D721Med (cell line): ENCODE results near the gene SH2D3C.

Experiments
- DNase-seq: peaks from one replicate; pipeline ENCODE4 v3.0.0; 2011; ENCODE audit warnings: low spot score; ENCODE audit not compliant: insufficient read length
- FAIRE-seq: peaks from 2 replicates; lab custom pipeline; 2011; peaks lifted over from hg19 to GRCh38; lab: Jason Lieb, UNC
- TF ChIP-seq, protein P1 (sequence below): IDR thresholded peaks from 2 replicates; pipeline ENCODE4 v1.5.1; 2012; ENCODE audit warnings: mild to moderate bottlenecking, control low read depth; ENCODE audit not compliant: insufficient read depth; ENCODE audit errors: missing control alignments

Gene SH2D3C

DNA sequence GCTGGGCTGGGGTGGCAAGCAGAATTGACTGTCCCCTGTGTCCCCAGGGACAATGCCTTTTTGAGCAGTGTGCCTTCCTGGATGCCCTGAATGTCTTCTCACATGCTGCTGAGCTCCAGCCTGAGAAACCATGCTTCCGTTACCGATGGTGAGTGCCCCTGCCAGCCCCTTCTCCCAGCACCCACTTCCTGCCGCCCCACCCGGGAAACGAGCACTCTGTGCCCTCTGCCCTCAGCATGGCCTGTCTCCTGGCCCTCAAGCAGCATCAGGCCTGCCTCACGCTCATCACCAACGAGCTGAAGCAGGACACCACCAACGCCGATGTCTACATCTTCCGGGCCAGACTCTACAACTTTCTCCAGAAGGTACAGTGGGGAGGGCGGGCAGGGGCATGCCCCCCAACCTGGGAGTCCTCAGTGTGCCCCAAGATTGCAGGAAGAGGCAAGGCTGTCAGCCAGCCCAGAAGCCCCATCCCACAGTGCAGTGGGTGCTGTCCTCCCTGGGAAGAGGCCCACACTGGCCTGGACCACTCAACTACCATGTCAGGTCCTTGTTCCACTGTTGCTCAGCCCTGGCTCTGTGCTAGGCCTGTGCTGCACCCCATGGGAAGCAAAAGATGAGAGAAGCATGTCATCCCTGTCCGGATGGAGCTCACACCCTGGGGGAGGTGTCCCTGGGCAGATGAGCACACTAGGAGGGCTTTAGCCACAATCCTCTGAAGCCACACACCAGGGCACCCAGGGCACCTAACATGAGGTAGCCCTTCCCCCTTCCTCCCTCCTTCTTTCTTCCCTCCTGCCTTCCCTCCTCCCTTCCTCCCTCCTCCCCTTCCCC is 58.2 kb downstream of the SH2D3C start:
- FAIRE-seq (no peak), DNase-seq (no peak)
- TF ChIP-seq, protein P1, sequence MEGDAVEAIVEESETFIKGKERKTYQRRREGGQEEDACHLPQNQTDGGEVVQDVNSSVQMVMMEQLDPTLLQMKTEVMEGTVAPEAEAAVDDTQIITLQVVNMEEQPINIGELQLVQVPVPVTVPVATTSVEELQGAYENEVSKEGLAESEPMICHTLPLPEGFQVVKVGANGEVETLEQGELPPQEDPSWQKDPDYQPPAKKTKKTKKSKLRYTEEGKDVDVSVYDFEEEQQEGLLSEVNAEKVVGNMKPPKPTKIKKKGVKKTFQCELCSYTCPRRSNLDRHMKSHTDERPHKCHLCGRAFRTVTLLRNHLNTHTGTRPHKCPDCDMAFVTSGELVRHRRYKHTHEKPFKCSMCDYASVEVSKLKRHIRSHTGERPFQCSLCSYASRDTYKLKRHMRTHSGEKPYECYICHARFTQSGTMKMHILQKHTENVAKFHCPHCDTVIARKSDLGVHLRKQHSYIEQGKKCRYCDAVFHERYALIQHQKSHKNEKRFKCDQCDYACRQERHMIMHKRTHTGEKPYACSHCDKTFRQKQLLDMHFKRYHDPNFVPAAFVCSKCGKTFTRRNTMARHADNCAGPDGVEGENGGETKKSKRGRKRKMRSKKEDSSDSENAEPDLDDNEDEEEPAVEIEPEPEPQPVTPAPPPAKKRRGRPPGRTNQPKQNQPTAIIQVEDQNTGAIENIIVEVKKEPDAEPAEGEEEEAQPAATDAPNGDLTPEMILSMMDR: no peak

DNA sequence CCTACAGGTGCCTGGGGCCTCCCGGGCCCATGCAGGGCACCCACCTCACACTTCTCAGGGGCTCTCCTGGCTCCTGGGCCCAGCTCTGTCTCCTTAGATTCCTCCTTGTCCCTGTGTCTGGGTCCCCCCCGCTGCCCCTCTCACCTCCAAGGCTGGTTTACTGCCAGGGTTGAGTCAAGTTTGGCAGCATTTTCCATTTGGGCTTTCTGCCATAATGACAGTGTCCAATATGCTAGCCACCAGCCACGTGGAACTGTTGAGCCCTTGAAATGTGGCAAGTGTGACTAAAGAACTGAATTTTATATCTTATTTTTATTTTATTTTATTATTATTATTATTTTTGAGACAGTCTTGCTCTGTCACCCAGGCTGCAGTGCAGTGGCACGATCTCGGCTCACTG is 60.7 kb downstream of the SH2D3C start:
- DNase-seq: no peak
- no peak for FAIRE-seq
- TF ChIP-seq, protein P1: no peak

DNA sequence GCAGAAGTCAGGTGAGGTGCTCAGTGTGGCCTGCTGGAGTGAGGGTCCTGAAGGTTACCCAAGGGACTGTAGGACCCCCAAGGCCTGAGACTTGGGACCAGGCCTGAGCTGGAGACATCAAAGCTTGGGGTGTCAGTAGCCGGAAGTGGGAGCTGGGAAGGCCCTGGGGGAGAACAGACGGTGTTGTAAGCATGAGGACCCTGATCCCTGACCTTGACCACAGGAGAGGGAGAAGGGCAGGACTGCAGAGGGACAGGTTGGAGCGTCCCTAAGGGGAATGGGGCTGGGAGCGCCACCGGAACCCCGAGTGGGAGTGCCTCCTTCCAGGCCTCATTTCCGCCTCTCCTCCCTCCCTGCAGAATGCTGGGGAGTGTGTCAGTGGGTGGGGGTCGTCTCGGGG is 62.1 kb downstream of the SH2D3C start:
- TF ChIP-seq, protein P1: no peak
- no peak for DNase-seq
- no peak for FAIRE-seq

DNA sequence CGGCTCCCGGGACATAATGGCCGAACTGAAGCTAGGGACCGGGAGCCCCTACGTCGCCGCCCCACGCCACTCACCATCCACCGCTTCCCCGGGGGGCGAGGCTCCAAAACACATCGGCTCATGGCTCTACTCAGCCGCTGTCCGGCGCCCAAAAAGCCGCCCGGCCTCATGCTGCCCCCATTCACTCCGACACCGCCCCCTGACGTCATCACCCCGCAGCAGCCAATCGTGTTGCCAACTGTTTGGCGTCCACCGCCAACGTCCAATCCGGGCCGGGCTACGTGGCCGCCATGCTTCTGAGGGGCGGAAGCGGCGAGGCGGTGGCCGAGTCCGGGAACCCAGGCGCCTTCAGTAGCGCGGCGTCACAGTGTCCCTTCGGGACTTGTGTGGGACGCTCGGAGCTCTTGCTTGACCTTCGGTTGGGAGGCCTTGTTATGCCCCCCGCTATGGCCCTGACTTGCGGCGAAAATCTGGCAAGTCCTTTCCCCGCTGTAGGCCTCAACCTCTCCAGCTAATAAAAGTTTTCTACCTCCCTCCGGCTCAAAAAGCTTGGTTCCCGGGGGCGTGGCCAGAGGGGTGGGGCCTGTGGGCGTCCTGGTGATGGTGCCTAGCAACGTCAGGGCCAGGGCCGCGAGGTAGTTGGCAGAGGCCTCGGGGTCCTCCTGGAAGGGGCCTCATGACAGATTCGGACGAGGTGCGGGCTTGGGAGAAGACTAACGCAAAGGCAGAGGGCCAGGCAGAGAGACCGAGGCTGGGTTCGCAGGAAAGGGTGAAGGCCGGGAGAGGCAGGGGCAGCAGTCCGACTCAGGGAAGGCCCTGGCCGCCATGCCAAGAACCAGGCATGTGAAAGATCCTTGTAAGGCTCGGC is 62.8 kb downstream of the SH2D3C start, which contains the start of the genes PTRH1 and TTC16:
TSS of gene PTRH1 (minus strand) at position 194 of the 868 bp plus-strand sequence. CDS start at position 170, 24 bp downstream.
TSS of gene TTC16 (plus strand) at position 610 of the 868 bp plus-strand sequence. CDS start at position 677, 67 bp downstream.
- TF ChIP-seq, protein P1: no peak
- FAIRE-seq: no peak

DNA sequence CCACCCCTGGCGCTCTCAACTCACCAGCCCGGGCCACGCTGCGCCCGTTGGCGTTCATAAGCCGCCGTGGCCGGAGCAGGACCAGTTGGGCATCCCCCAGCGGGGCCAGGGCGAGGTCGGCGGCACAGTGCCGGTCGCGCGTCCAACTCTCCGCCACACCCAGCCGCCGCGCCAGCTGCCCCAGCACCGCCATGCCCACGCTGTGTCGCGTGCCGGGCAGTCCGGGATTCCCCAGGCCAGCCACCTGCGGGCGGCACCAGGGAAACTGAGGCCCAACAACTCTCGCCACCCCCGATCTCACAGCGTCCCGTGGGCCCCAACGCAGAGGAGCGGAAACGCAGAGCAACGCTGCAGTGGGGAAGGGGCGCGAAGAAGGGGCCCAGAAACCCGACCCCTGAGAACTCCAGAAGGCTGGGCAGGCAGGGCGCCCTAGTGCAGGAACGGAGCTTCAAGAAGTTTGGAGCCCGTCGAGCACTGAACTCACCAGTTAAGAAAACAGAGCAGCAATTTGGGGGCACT is 63.5 kb downstream of the SH2D3C start:
- TF ChIP-seq, protein P1: no peak
- FAIRE-seq (no peak), DNase-seq (no peak)

More for the DNA sequence above, 62.8 kb downstream of the SH2D3C start, which contains the start of the genes PTRH1 and TTC16:
- peak; percentile 99 for DNase-seq

DNA sequence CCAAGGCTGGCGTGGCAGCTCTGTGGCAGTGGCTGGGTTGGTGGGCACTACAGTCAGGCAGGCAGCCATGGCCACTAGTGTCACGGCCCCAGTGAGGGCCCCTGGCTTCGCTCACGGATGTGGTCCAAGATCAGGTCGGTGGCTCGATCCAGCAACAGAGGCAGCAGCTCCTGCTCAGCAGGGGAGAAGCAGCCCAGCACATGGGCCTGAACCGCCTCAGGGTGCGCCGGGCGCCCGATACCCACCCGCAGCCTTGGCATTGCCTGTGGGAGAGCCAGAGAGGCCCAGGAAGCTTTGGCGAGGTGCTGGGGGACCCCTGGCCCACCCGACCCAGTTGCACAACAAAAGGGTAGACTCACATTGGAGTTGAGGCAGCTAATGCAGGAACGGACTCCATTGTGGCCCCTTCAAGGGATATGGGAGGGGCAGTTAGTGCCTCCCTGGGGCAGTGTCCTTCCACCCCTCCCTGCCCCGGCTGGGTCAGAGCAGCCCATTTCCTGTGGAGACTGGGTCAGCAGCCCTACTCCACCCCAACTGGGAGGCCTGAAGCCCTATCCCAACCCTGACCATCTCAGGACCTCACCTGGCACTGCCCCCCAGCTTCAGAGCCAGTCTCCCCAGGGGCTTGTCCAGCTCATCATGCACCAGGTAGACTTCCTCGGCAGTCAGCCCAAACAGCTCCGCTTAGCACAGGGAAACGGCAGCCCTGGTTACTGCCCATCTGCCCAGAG is 64.3 kb downstream of the SH2D3C start:
- DNase-seq: no peak
- FAIRE-seq: no peak
- TF ChIP-seq, protein P1: no peak
